Stomach (tissue), 4 donors: ENCODE measurements around the gene DYSF.

Source experiments
- CTCF ChIP-seq, 7 experiments: fragments of 450-650 bp in 4 of 7; fragments of 200-600 bp in 3 of 7; sonication (generic) in 3 of 7; IDR thresholded peaks; one replicate each; pipeline ENCODE4 v1.5.1; 2016 to 2019; ENCODE audit warnings: antibody characterized with exemption in 7 of 7, control low read depth in 2 of 7, mild to moderate bottlenecking in 1 of 7
- EP300 ChIP-seq: sonication (generic); formaldehyde crosslinking; IDR thresholded peaks from one replicate; pipeline ENCODE4 v1.6.1; 2017; ENCODE audit warnings: antibody characterized with exemption
- POLR2A ChIP-seq, 4 donors: fragments of 450-650 bp; IDR thresholded peaks; one replicate each; pipeline ENCODE4 v1.6.1; 2016; ENCODE audit warnings: antibody characterized with exemption in 4 of 4, control low read depth in 2 of 4, mild to moderate bottlenecking in 1 of 4, moderate library complexity in 1 of 4
- POLR2AphosphoS5 ChIP-seq, 3 donors: sonication (generic); formaldehyde crosslinking; IDR thresholded peaks; one replicate each; pipeline ENCODE4 v1.6.1; 2016; ENCODE audit warnings: antibody characterized with exemption in 3 of 3

- TF ChIP-seq CTCF (IDR thresholded peaks at IDR 0.05) (no peak), POLR2A (IDR thresholded peaks at IDR 0.05) (no peak), POLR2AphosphoS5 (IDR thresholded peaks at IDR 0.05) (no peak), EP300 (no peak)
These were observed 274.7 kb downstream of the DYSF start for GRCh38 chr2:71728036-71728435.
